Sigmoid colon (tissue), 7 donors: ENCODE results near the gene HS1BP3. TPM values are rescaled to one million over a fixed set of nuclear protein-coding genes. Genes with fewer than 3 reads are reported as not detected.

ENCODE experiments used
- DNase-seq: peaks from one replicate; pipeline ENCODE4 v3.0.0-alpha.2; 2019
- H3K27ac ChIP-seq, 4 donors: fragments of 200-600 bp; sonication (generic); one replicate each; pipeline ENCODE4 v1.5.1; 2016 to 2019; ENCODE audit warnings: mild to moderate bottlenecking in 1 of 4
- H3K27me3 ChIP-seq, 3 donors: fragments of 200-600 bp; sonication (generic); one replicate each; pipeline ENCODE4 v1.5.1; 2019; ENCODE audit warnings: mild to moderate bottlenecking in 1 of 3
- H3K36me3 ChIP-seq, 4 donors: fragments of 200-600 bp; sonication (generic); one replicate each; pipeline ENCODE4 v1.5.1; 2016 to 2019
- H3K4me1 ChIP-seq, 4 donors: fragments of 200-600 bp; sonication (generic); one replicate each; pipeline ENCODE4 v1.5.1; 2017 to 2019
- H3K4me3 ChIP-seq, 4 donors: fragments of 200-600 bp; sonication (generic); one replicate each; pipeline ENCODE4 v1.5.1; 2017 to 2019; ENCODE audit warnings: mild to moderate bottlenecking in 2 of 4, moderate library complexity in 1 of 4
- H3K9me3 ChIP-seq, 4 donors: fragments of 200-600 bp in 3 of 4; sonication (generic) in 3 of 4; one replicate each; pipeline versions ENCODE4 v1.5.1 to v1.6.1; 2013 to 2019
- CTCF ChIP-seq, 4 experiments: fragments of 450-650 bp in 3 of 4; fragments of 200-600 bp in 1 of 4; IDR thresholded peaks; one replicate each; pipeline ENCODE4 v1.5.1; 2016 to 2019; ENCODE audit warnings: antibody characterized with exemption in 4 of 4, mild to moderate bottlenecking in 3 of 4, moderate library complexity in 2 of 4
- EP300 ChIP-seq, 4 donors: sonication (generic); formaldehyde crosslinking; IDR thresholded peaks; one replicate each; pipeline ENCODE4 v1.6.1; 2017; ENCODE audit warnings: antibody characterized with exemption in 4 of 4
- POLR2A ChIP-seq, 2 donors: fragments of 450-650 bp; IDR thresholded peaks; one replicate each; pipeline ENCODE4 v1.6.1; 2016; ENCODE audit warnings: antibody characterized with exemption in 2 of 2, mild to moderate bottlenecking in 2 of 2, moderate library complexity in 2 of 2
- POLR2AphosphoS5 ChIP-seq, 4 donors: sonication (generic); formaldehyde crosslinking; IDR thresholded peaks; one replicate each; pipeline ENCODE4 v1.6.1; 2017; ENCODE audit warnings: antibody characterized with exemption in 4 of 4
- WGBS, 2 donors: extraction: QIAGEN DNeasy Blood & Tissue Kit; methylation state at CpG; one replicate each; pipeline ENCODE4 v1.1.7; 2013; 5-methylcytosine and 5-hydroxymethylcytosine counted together
- intact Hi-C: fragments of 100-400 bp; cut with DNase I; formaldehyde crosslinking; loops from one replicate; pipeline ENCODE4 v1.15.1; 2023
- polyA plus RNA-seq, 3 donors: library from polyadenylated mRNA; stranded (reverse); fragments of 200-250 nt; gene quantifications; one replicate each; pipeline ENCODE4 v1.2.3, GENCODE V29; 2013
- total RNA-seq, 4 donors: library from RNA; depleted of rRNA; stranded (reverse); fragments of >200 nt; gene quantifications; one replicate each; pipeline ENCODE4 v1.1.0, GENCODE V29; 2016
- donor health status: healthy with polysubstance abuse.
- donor health status: Bipolar disorder and iron deficiency.
- donor health status: healthy.

The HS1BP3 gene
- total and polyA plus RNA-seq, 7 donors, result 25.2 to 54.6 (median 32.6) TPM

GRCh38 chr2:20654535-20654813, 3.6 kb upstream of the HS1BP3 start:
- peaks cover 0 to 33% (median 21%) of the 10 kb centered on the region in 4 donors for H3K4me1 ChIP-seq
- 82 to 89% methylated on average over 2 of the region's 2 CpGs for WGBS, 2 donors
- H3K27me3 ChIP-seq, result no peaks in the 10 kb centered on the region
- no peak overlapping the region for H3K27ac ChIP-seq
- H3K9me3 ChIP-seq, result no peaks in the 10 kb centered on the region
- H3K36me3 ChIP-seq, result no peaks in the 10 kb centered on the region
- no peak for TF ChIP-seq EP300 (IDR thresholded peaks at IDR 0.05)
- H3K4me3 ChIP-seq, result no peak overlapping the region
- DNase-seq, result no peak
- intact Hi-C loops, result no loop called here

GRCh38 chr2:20653695-20654534, 3.0 kb upstream of the HS1BP3 start:
- no peak for DNase-seq
- WGBS, 2 donors, result 88% methylated on average over 7 of the region's 7 CpGs
- intact Hi-C loops, result no loop called here

GRCh38 chr2:20652673-20653575, 2.0 kb upstream of the HS1BP3 start:
- TF ChIP-seq POLR2A (IDR thresholded peaks at IDR 0.05) (no peak), CTCF (IDR thresholded peaks at IDR 0.05) (no peak), EP300 (IDR thresholded peaks at IDR 0.05) (no peak), POLR2AphosphoS5 (IDR thresholded peaks at IDR 0.05) (no peak)
- no peak for DNase-seq
- Histone ChIP-seq H3K4me3 (no peak overlapping the region), H3K4me1 (peaks cover 0 to 40% (median 34%) of the 10 kb centered on the region in 4 donors), H3K36me3 (no peaks in the 10 kb centered on the region), H3K9me3 (no peaks in the 10 kb centered on the region), H3K27ac (peak overlapping the region in 3 of 4 donors; percentile 89 to 97 (median 94)), H3K27me3 (no peaks in the 10 kb centered on the region)
- WGBS, 2 donors, result 94 to 95% methylated on average over 11 of the region's 11 CpGs
- intact Hi-C loops, result no loop called here

More at GRCh38 chr2:20653695-20654534, 3.0 kb upstream of the HS1BP3 start:
- Histone ChIP-seq H3K4me3 (no peak overlapping the region), H3K36me3 (no peaks in the 10 kb centered on the region), H3K9me3 (no peaks in the 10 kb centered on the region), H3K27ac (no peak overlapping the region), H3K4me1 (peaks cover 0 to 33% (median 24%) of the 10 kb centered on the region in 4 donors), H3K27me3 (no peaks in the 10 kb centered on the region)
- TF ChIP-seq EP300 (IDR thresholded peaks at IDR 0.05) (no peak), POLR2A (IDR thresholded peaks at IDR 0.05) (no peak), CTCF (IDR thresholded peaks at IDR 0.05) (no peak)

GRCh38 chr2:20652141-20652540, 1.2 kb upstream of the HS1BP3 start:
- DNase-seq, result no peak
- intact Hi-C loops, result no loop called here
- H3K9me3 ChIP-seq, result no peaks in the 10 kb centered on the region
- TF ChIP-seq CTCF (IDR thresholded peaks at IDR 0.05), result no peak
- TF ChIP-seq POLR2AphosphoS5 (IDR thresholded peaks at IDR 0.05), result no peak
- TF ChIP-seq POLR2A (IDR thresholded peaks at IDR 0.05), result no peak
- TF ChIP-seq EP300 (IDR thresholded peaks at IDR 0.05), result no peak
- H3K27ac ChIP-seq, result peak overlapping the region; percentile 89 to 97 (median 92)
- 93 to 96% methylated on average over 7 of the region's 7 CpGs for WGBS, 2 donors
- H3K4me3 ChIP-seq, result no peak overlapping the region
- H3K27me3 ChIP-seq, result no peaks in the 10 kb centered on the region
- no peaks in the 10 kb centered on the region for H3K36me3 ChIP-seq
- H3K4me1 ChIP-seq, result peaks cover 0 to 48% (median 41%) of the 10 kb centered on the region in 4 donors

GRCh38 chr2:20651731-20652099, 817 bp upstream of the HS1BP3 start:
- intact Hi-C loops, result no loop called here
- Histone ChIP-seq H3K4me1 (peaks cover 0 to 52% (median 43%) of the 10 kb centered on the region in 4 donors), H3K27ac (peak overlapping the region; percentile 89 to 97 (median 92)), H3K4me3 (peak overlapping the region; percentile 42 to 99 (median 74)), H3K9me3 (no peaks in the 10 kb centered on the region), H3K36me3 (peaks cover 0 to 2% (median 0%) of the 10 kb centered on the region in 4 donors), H3K27me3 (no peaks in the 10 kb centered on the region)
- TF ChIP-seq POLR2AphosphoS5 (IDR thresholded peaks at IDR 0.05), result no peak
- TF ChIP-seq CTCF (IDR thresholded peaks at IDR 0.05), result no peak
- TF ChIP-seq POLR2A (IDR thresholded peaks at IDR 0.05), result no peak
- no peak for TF ChIP-seq EP300 (IDR thresholded peaks at IDR 0.05)
- 77 to 81% methylated on average over 7 of the region's 7 CpGs for WGBS, 2 donors
- DNase-seq, result no peak
